Kidney epithelial cell (primary cell): ENCODE data around the gene SLCO3A1. TPM values are rescaled to one million over a fixed set of nuclear protein-coding genes. Genes with fewer than 3 reads are reported as not detected.

Experiments used
- DNase-seq: peaks from one replicate; pipeline ENCODE4 v3.0.0-alpha.2; 2010; ENCODE audit warnings: low read depth
- H3K27me3 ChIP-seq: 2 replicates; pipeline ENCODE4 v1.6.0; 2011; ENCODE audit warnings: low read length; ENCODE audit not compliant: control insufficient read depth, insufficient read depth
- H3K36me3 ChIP-seq: 2 replicates; pipeline ENCODE4 v1.5.1; 2011; ENCODE audit warnings: low read length; ENCODE audit not compliant: control insufficient read depth, insufficient read depth
- H3K4me3 ChIP-seq: 2 replicates; pipeline ENCODE4 v1.5.1; 2011; ENCODE audit warnings: low read depth, mild to moderate bottlenecking, control low read depth, low read length
- CTCF ChIP-seq: IDR thresholded peaks from 2 replicates; pipeline ENCODE4 v1.5.1; 2011; ENCODE audit warnings: mild to moderate bottlenecking, moderate library complexity, low read length, control low read depth, inconsistent platforms; ENCODE audit not compliant: insufficient read depth, poor library complexity, severe bottlenecking
- total RNA-seq: library from RNA; depleted of rRNA; stranded (reverse); fragments of >200 nt; gene quantifications from 2 replicates; pipeline ENCODE4 v1.2.3, GENCODE V29; 2015

SLCO3A1 gene
- total RNA-seq, 1 donor from 2014 or later = 3.1 TPM

GRCh38 chr15:91921843-91922198 is 68.3 kb downstream of the SLCO3A1 start:
- no peak for DNase-seq
- H3K36me3 ChIP-seq = no peaks in the 10 kb centered on the region
- no peak overlapping the region for H3K4me3 ChIP-seq
- TF ChIP-seq CTCF = no peak
- H3K27me3 ChIP-seq = no peaks in the 10 kb centered on the region

- TF ChIP-seq CTCF = no peak
Measured at GRCh38 chr15:91922646-91923547, 69.4 kb downstream of the SLCO3A1 start.

GRCh38 chr15:91924183-91924582 is 70.7 kb downstream of the SLCO3A1 start:
- no peak for TF ChIP-seq CTCF
- no peak for DNase-seq

More at GRCh38 chr15:91922646-91923547, 69.4 kb downstream of the SLCO3A1 start:
- H3K27me3 ChIP-seq = no peaks in the 10 kb centered on the region
- DNase-seq = no peak
- no peaks in the 10 kb centered on the region for H3K36me3 ChIP-seq
- no peak overlapping the region for H3K4me3 ChIP-seq

GRCh38 chr15:91924837-91925495 is 71.5 kb downstream of the SLCO3A1 start:
- DNase-seq = no peak
- H3K36me3 ChIP-seq = no peaks in the 10 kb centered on the region
- no peaks in the 10 kb centered on the region for H3K27me3 ChIP-seq
- TF ChIP-seq CTCF = no peak
- no peak overlapping the region for H3K4me3 ChIP-seq

More at GRCh38 chr15:91924183-91924582, 70.7 kb downstream of the SLCO3A1 start:
- H3K4me3 ChIP-seq = no peak overlapping the region
- no peaks in the 10 kb centered on the region for H3K27me3 ChIP-seq
- no peaks in the 10 kb centered on the region for H3K36me3 ChIP-seq

- no peaks in the 10 kb centered on the region for H3K36me3 ChIP-seq
- no peaks in the 10 kb centered on the region for H3K27me3 ChIP-seq
- DNase-seq = no peak
- no peak overlapping the region for H3K4me3 ChIP-seq
- no peak for TF ChIP-seq CTCF
Measured at GRCh38 chr15:91925794-91926193, 72.3 kb downstream of the SLCO3A1 start.
